CD4-positive, alpha-beta T cell treated with Interleukin-21 for 1 hour (primary cell): ENCODE data around the gene DVL1.
"Not testable (repeated sequence)": the region's sequence is repeated elsewhere in the genome, so short reads cannot be mapped to it uniquely, and the experiment has no call there.

ENCODE experiments used
- DNase-seq: peaks from one replicate; pipeline ENCODE4 v3.0.0-alpha.2; 2020

The DVL1 gene

GRCh38 chr1:1349256-1350012, at the start of gene DVL1:
TSS of gene DVL1 (minus strand) at chr1:1349418. CDS start at chr1:1349065, 353 bp downstream.
- peak; percentile 72 for DNase-seq

- no peak for DNase-seq
Observed at GRCh38 chr1:1398677-1399186, 49.5 kb upstream of the DVL1 start.

DNA sequence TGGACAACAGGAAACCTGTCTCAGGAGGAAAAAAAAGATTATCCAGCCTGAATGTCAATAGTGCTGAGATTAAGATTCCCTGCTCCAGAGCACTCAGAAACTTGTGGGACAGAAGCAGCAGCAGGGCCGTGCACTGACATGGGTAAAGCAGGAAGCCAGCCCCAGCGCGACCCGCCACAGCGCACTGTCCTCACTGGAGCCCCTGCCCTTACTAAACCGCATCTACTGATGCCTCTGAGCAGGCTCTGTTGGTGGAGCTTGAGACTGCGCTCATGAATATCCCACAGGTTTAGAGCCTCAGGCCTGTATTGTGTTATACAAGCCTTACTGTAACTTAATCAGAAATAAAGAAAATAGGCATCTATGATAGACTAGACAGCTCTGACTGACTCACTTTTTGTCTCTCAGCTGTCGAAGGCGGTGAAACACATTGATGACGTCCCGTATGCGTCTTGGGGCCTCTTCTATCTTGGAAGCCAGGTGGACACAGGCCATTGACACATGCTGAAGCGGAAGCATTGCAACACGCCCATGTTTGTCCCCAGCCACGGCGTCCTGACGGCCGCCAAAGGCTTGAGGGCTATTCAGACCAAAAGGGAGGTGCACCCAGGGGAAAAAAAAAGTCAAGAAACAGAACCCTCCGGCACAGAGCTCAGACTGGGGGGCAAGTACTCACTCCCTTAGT, 48.8 kb upstream of the DVL1 start:
- no peak for DNase-seq

DNA sequence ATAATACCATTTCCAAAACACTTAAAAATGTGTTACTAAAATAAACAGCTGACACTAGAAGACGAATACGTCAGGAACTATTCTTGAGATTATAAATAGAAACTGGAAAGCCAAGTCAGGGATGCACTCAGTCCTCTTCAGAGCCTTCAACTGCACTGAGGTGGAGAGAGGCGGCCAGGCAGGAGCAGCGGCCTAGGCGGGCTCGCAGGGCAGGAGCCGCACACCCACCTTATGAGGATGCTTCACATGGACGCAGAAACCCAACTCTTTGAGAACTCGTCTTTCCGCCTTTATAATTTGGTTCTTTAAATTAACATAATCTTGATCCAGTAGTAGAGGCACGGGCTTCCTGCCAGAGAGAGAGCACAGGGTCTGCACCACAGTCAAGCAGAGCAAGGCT, 45.9 kb upstream of the DVL1 start:
- DNase-seq = no peak

GRCh38 chr1:1394116-1394515, 44.9 kb upstream of the DVL1 start:
- no peak for DNase-seq

DNA sequence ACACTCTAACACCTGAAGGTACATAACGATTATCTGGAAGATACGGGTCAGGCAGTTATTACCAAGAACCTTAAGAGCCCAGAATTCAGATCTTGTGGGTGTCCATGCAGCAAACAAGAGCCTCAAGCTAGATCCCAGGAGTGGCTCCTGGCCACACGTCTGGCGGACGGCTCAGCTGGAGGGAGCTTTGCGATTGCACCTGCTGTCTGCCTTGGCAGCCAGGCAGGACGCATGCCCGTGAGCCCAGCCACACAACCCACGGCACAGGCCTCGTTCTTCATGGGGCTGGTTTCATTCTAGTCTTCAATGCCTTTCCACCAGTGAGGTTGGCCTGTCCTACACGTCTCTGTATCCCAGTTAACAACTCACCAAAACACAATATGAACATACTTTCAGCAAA, 44.2 kb upstream of the DVL1 start:
- DNase-seq = no peak

DNA sequence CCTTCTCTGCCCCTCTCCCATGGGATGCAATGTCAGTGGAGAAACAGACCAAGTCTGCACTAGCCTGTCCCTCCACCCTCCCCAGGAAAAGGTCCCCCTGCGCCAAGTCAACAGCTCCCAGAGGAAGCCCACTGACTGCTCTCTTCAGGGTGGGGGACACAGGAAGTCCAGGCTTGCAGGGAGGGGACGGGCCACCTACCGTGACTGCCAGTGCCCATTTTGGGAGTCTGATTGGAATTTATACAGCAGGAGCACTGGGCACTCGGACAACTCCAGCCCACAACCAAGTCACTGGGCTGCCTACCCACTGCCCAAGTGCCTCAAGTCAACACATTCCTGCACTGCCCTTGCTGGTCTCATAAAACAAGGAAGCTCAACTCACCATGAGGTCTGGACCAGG, 43.8 kb upstream of the DVL1 start:
- no peak for DNase-seq

DNA sequence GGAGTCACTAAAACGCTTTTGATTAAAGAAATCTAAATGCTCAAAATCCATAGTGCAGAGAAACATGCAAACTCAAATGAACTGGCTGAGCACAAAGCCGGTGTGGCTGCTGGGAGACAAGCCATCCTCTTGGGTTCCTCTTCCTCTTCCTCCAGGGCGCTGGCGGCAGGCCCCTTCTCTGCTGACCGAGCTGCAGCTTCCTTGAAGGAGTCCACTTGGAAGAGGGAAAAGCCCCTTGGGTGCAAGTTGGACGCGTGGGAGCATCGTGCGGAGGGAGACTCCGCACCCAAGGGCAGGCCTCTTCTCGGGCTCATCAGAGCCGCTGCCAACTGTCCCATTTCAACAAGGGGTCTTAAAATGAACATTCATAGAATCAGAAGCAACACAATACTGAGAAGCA, 42.0 kb upstream of the DVL1 start:
- DNase-seq = no peak

GRCh38 chr1:1390675-1391074, 41.5 kb upstream of the DVL1 start:
- DNase-seq = no peak

- DNase-seq = no peak
Observed at GRCh38 chr1:1388078-1388472, 38.9 kb upstream of the DVL1 start.

DNA sequence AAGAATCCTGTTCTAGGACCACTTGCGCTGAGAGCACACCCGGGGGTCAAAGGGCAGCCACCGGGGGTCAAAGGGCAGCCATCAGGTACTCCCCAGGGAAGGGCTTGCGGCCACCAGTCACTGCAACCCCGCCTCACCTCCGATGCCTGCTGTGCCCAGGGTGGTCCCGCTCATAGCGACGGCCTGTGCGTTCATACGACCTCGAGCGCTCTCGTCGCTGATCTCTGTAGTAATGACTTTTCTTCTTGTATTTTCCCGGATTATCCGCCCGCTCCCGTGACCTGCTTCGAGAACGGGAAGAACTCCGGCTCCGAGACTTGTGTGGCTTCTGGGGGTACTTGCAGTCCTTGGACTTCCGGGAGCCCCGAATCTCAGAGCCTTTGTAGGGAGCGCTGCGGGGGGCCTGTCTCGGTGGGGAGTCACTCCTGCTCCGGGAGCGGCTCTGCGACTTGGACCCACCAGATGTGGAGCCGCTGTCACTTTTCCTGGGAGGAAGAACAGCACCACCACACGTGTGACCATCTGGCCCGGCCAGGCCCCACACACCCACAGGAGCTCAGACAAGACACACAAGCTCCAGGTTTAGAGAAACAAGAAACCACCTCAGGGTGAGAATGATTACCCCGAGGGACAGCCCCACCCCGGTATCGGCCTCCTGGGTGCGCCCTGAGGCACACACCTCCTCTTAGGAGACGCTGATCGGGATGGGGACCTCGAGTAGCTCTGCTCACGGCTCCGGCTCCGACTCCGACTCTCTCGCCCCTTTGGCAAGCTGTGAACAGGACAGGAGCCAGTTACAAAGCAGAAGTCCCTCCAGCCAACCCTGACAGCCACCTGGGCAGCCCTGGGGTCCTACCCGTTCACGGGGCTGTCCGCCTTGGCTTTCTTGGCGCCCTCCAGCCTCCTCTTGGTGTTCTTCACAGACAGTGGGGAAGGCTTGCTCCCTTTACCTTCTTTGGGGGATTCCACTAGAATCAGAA, 38.2 kb upstream of the DVL1 start:
- no peak for DNase-seq

DNA sequence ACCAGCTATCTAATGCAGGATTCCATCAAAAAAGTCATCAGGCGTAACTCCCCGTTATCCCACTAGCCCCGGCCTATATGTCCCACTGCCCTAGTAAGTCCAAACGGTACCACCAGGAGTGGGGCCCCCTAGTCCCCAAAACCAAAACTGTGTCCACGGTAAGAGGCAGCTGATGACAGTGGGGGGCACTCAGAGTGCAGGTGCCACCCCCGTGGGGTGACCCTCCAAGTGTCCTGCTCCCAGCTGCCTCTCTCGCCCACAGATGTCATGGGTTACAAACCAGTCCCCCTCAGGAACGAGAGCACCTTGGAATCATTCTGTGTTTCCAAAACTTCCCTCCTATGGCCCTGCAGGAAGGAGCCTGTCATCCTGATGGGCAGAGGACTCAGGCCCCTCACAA, 36.7 kb upstream of the DVL1 start:
- DNase-seq = no peak

DNA sequence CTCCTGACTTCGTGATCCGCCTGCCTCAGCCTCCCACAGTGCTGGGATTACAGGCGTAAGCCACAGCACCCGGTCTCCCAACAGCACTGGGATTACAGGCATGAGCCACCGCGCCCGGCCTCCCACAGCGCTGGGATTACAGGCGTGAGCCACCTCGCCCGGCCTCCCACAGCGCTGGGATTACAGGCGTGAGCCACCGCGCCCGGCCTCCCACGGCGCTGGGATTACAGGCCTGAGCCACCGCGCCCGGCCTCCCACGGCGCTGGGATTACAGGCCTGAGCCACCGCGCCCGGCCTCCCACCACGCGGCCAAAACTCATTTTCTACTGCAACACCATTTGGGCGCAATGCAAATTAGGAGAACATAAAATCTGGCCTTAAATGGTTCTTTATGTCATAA, 36.1 kb upstream of the DVL1 start:
- DNase-seq = not testable (repeated sequence)

DNA sequence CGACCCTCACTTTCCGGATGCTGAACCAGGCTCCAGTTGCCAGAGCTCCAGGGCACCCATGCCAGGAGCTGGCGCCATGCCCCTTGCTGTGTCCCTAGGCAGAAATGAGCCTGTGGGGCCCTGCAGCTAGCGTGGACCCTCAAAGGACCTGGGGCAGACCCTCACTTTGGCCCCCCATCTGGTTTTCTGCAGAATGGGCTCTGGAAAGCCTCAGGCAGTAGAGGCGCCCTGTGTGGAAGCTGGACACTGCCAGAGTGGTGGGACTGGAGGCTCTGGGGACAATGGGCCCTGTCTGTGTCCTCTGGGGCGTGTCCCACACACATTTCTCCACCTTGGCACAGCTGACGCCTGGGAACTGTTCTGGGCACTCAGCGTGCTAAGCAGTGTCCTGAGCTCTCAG, 32.1 kb upstream of the DVL1 start:
- DNase-seq = no peak

DNA sequence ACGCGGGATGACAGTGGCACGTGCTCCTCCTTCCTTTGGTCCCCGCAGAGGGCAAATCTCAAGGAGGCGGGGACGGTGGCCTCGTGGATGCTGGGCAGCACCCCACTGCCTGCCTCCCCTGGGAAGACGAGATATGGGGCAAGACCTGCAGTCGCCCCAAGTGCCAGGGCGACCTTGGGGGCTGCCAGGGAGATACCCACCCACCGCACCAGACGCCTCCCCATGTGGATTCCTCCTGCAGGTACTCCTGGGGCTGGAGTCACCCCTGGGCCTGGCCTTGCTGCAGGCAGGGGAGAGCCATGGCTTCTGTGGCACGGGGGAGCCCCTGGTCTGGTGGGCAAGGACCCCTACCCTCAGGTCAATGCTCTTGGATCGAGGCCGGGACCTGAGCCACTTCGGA, 31.6 kb upstream of the DVL1 start:
- no peak for DNase-seq

DNA sequence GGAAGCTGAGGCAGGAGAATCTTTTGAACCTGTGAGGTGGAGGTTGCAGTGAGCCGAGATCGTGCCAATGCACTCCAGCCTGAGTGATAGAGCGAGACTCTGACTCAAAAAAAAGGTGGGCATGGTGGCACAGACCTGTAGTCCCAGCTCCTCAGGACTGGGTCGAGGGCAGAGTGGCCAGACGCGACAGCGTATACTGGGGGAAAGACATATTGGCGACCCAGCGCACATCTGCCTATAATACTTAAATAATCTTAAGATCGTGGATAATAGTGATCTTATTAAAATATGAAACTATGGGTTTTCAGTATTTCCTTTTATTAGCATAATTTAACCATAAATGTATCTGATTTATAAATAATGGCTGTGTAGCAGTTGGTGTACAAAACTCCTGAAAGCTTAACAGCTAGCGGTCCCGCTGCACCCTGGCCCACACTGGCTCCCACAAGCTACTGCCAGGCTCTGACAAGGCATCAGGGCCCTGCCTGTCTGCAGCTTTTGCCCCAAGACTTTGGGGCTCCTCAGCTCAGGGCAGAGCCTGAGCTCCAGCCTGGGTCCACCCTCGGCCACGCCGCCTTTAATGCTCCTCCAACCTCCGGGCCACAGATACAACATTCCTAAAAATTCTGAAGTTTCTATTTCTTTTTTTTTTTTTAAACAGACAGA, 28.5 kb upstream of the DVL1 start:
- no peak for DNase-seq

DNA sequence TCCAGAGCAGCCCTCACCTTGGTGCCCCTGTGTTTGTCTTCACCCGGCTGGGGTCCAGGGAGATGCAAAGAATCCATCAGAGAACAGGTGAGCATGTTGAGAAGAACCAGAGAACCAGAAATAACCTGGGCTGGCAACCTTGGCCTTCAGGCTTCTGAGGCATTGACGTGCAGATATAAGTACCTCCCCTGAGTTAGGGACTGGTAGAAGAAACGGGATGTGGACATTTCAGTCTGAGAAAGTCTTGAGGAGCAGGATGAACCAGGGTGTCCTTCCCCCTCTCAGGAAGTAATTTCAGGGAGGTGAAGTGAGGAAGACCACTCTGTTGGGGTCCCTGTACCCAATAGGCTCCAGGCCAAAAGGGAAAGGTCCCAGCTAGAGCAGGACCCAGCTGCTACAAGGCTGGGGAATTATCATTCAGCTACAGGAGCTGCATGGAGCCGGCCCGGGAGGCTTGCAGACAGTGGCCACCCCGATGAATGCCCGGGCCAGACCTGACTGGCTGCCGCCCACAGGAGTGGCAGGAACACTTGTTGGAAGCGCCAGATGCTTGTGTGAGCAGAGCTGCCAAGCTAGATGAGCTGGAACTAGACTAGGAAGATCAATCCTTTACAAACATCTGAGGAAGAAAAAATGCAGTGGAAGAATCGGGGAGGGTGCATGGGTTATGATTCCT, 27.5 kb upstream of the DVL1 start:
- DNase-seq = no peak

DNA sequence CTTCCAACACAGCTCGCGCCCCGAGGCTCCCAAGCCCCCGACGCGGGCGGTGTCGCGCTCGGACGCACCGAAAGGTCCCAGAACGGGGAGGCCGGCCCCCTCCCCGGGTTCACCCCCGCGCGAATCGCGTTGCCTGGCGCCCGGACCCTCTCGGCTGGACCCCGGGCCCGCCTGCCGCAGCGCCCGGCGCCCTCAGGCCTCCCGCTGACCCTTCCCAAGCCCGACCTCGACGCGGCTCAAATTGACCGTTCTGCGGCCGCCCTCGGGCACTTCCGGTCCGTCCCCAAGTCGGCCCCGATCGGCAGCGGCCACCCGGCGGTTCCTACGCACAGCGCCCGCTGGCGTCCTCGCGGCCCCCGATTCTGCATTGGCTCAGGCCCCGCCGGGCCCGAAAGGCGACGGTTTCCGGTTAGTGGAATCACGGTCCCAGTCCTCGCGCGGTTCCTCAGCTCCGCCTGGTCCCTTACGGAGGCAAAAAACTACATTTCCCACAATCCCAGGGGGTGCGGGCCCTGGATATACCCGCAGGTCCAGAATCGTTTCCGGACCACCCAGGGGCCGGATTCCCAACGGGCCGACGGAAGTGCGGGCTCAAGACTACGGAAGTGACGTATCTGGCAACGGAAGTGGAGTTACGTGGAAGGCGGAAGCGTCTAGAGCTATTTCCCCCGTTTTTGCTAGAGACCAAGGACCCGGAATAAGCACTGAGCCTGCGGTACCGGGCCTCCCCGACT, 25.9 kb upstream of the DVL1 start, which contains the start of gene AURKAIP1:
Gene AURKAIP1 (minus strand): TSS at position 279 of the 734 bp plus-strand sequence. CDS start 451 bp downstream, outside the sequence.
- DNase-seq = peak; percentile 99

GRCh38 chr1:1374589-1374928, 25.3 kb upstream of the DVL1 start:
- DNase-seq = no peak

GRCh38 chr1:1373815-1374588, 24.8 kb upstream of the DVL1 start:
- DNase-seq = no peak
